Measurements from ENCODE around the gene IL19. TPM values are rescaled to one million over a fixed set of nuclear protein-coding genes. Genes with fewer than 3 reads are reported as not detected.

Gene IL19
- not detected for total RNA-seq

GRCh38 chr1:206770531-206771337, at the start of gene IL19:
IL19 (plus strand) TSS chr1:206770773; CDS start chr1:206836663, 65,890 bp downstream.
- Mint-ChIP-seq H3K4me1 (ENCODE audit: low read depth) (peaks cover 69% of the 10 kb centered on the region), H3K36me3 (ENCODE audit: low read depth) (no peaks in the 10 kb centered on the region), H3K4me3 (no peak within 1 kb of the TSS), H3K27ac (peak within 1 kb of the TSS; percentile 10), H3K9me3 (no peaks in the 10 kb centered on the region), H3K27me3 (ENCODE audit: low read depth) (peaks cover 18% of the 10 kb centered on the region)
- CTCF ChIA-PET, result interaction anchor here (0.8 to 5.2 kb wide), 10 partner anchors 13 to 165 kb away, joined by 3 to 29 read pairs (median 5); no protein-coding TSS in a partner anchor
- intact Hi-C loops (cut with micrococcal nuclease), result no loop called here
- peak; percentile 47 for DNase-seq

GRCh38 chr1:206721454-206721853, 49.1 kb upstream of the IL19 start:
- intact Hi-C loops (cut with micrococcal nuclease), result no loop called here
- Mint-ChIP-seq H3K36me3 (ENCODE audit: low read depth) (no peaks in the 10 kb centered on the region), H3K4me1 (ENCODE audit: low read depth) (peaks cover 56% of the 10 kb centered on the region), H3K4me3 (no peak overlapping the region), H3K27me3 (ENCODE audit: low read depth) (no peaks in the 10 kb centered on the region), H3K9me3 (no peaks in the 10 kb centered on the region), H3K27ac (no peak overlapping the region)
- CTCF ChIA-PET, result interaction anchor here (0.7 to 2.3 kb wide), 5 partner anchors 13 to 191 kb away, joined by 3 to 13 read pairs (median 4); no protein-coding TSS in a partner anchor
- no peak for DNase-seq

DNA sequence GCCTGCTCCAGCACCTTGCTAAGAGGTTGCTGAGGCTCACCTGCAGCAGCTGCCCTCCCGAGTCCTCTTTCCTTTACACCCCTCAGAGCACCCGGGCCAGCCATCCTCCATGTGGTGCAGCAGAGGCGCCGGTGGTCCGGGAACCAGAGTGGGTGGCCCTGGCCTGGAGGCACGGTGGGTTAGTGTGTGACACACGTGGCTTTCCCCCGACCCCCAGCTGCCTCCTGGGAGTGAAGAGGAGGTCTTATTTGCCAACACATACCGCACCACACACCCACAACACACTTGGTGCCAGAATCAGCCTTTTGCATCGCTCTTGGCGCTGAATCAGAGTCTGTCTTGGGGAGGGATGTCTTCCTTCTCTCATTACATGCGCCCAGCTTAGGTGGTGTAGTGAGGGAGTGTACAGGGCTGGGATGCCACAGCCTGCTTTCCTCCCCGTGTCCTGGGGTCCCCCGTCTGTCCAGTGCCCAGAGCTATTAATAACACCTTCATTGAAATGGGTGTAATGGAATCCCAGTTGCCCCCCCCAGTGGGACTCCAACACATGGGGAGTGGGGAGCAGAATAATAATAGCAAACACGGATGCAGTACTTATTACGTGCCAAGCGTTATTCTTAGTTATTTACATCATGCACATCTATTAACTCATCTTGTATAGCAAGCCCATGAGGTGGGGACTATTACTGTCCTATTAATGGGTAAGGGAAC, 47.7 kb upstream of the IL19 start:
- CTCF ChIA-PET, result interaction anchor here (0.6 to 5.9 kb wide), 6 partner anchors 9 to 693 kb away, joined by 3 to 49 read pairs (median 6); no protein-coding TSS in a partner anchor
- no peak overlapping the region for H3K27ac Mint-ChIP-seq
- intact Hi-C loops (cut with micrococcal nuclease), result no loop called here
- no peak for DNase-seq
- H3K27me3 Mint-ChIP-seq (ENCODE audit: low read depth), result no peaks in the 10 kb centered on the region
- H3K9me3 Mint-ChIP-seq, result no peaks in the 10 kb centered on the region
- H3K36me3 Mint-ChIP-seq (ENCODE audit: low read depth), result no peaks in the 10 kb centered on the region
- H3K4me3 Mint-ChIP-seq, result no peak overlapping the region
- peaks cover 48% of the 10 kb centered on the region for H3K4me1 Mint-ChIP-seq (ENCODE audit: low read depth)

DNA sequence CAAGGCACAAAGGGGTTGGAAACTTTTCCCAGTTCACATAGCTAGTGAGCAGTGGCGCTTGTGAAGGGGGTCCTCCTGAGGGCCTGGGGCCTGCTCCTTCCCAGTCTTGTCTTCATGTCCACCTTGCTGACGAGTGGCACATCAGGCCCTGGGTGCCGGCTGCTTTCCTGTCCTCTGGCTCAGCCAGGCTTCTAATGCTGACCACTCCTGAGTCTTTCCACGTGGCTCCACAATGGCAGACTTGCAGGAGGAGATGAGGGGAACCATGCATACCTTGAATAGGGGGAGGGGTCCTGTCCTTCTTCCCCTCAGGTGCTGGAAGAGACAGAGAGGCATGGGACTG, 47.1 kb upstream of the IL19 start:
- no peaks in the 10 kb centered on the region for H3K9me3 Mint-ChIP-seq
- H3K4me3 Mint-ChIP-seq, result no peak overlapping the region
- peaks cover 49% of the 10 kb centered on the region for H3K4me1 Mint-ChIP-seq (ENCODE audit: low read depth)
- CTCF ChIA-PET, result interaction anchor here (0.7 to 5.9 kb wide), 4 partner anchors 12 to 692 kb away, joined by 3 to 49 read pairs (median 6); no protein-coding TSS in a partner anchor
- no peak overlapping the region for H3K27ac Mint-ChIP-seq
- DNase-seq, result no peak
- H3K27me3 Mint-ChIP-seq (ENCODE audit: low read depth), result no peaks in the 10 kb centered on the region
- intact Hi-C loops (cut with micrococcal nuclease), result no loop called here
- H3K36me3 Mint-ChIP-seq (ENCODE audit: low read depth), result no peaks in the 10 kb centered on the region

DNA sequence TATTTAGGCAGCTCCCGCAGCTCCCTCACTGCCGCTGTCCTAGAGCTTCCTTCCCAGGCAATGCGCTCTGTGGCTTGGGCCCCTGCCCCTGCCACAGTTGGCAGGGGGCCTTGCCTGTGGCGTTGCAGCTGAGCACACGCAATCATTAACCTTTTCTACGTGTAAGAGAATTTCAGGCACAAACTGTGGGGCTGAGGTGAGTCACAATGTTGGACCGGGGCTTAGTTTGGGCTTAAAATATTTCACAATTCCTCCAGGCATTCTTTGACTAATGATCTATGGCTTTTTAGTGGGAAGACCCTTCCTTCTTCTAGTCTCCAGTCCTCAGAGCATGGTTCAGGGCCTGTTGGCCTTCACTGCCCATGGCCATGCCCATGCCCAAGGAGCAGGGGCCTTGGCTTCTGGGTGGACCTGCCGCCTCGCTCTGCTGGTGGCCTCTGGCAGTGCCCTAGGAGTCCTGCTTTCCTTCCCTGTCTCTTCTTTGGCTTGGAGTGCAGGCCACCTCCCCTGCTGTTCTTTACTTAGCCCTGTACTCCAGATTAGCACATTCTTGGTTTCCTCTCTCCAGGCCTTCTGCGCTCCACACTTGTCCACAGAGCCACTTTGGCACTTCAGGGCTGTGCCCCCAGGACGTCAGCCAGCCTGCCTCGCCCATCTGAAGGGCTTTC, 46.6 kb upstream of the IL19 start:
- intact Hi-C loops (cut with micrococcal nuclease), result no loop called here

DNA sequence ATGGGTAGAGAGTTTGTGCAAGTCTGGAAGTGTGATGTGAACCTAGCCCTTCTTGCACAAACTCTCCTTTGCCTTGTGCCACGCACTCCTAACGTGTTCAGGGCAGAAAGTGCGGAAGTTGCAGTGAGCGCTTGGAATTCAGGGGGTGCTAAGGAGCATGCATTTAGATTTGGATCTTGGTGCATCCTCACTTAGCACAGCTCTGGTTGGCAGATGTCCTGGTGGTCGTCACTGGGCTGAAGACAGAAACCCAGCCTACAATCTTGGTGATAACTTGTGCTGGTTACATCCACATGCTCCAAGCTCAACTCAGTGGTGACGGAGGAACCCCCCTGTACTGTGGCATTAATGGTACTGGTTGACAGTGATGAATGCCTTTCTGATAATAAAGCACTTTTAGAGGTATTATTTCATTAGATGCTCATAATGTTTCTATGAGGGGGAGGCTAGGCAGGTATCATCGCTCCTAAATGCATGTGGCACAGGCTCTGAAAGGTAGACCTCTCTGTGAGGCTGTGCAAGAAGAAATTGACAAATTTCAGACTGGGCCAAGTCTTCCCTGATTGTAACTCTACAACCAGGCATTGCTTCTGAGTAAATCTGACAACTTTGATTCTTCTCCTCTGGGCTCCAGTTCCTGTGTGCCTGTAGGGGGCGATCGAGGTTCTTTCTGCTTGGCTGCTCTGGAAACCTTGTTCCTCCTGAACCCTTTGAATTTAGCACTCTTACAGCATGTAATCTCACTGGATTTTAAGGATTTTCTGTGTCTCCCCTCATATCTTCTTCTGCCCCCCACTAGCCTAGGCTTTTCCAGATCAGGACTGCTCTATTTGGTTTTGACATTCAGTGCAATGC, 45.2 kb upstream of the IL19 start:
- H3K27me3 Mint-ChIP-seq (ENCODE audit: low read depth), result no peaks in the 10 kb centered on the region
- H3K27ac Mint-ChIP-seq, result no peak overlapping the region
- H3K36me3 Mint-ChIP-seq (ENCODE audit: low read depth), result peaks cover 6% of the 10 kb centered on the region
- CTCF ChIA-PET, result interaction anchor here (0.6 to 7.0 kb wide), 40 partner anchors 10 to 257 kb away, joined by 3 to 116 read pairs (median 5); partner anchors contain the start of genes DYRK3 and IL24
- H3K9me3 Mint-ChIP-seq, result no peaks in the 10 kb centered on the region
- H3K4me3 Mint-ChIP-seq, result no peak overlapping the region
- peaks cover 39% of the 10 kb centered on the region for H3K4me1 Mint-ChIP-seq (ENCODE audit: low read depth)
- DNase-seq, result peak; percentile 84
- intact Hi-C loops (cut with micrococcal nuclease), result loop anchor here (1.0 to 5.0 kb wide), 3 partner anchors 8 to 233 kb away; no protein-coding TSS in a partner anchor

More for the DNA sequence above, 46.6 kb upstream of the IL19 start:
- Mint-ChIP-seq H3K9me3 (no peaks in the 10 kb centered on the region), H3K4me1 (ENCODE audit: low read depth) (peaks cover 44% of the 10 kb centered on the region), H3K27me3 (ENCODE audit: low read depth) (no peaks in the 10 kb centered on the region), H3K27ac (no peak overlapping the region), H3K36me3 (ENCODE audit: low read depth) (peaks cover 3% of the 10 kb centered on the region), H3K4me3 (no peak overlapping the region)
- CTCF ChIA-PET, result interaction anchor here (0.7 to 7.0 kb wide), 9 partner anchors 9 to 692 kb away, joined by 3 to 116 read pairs (median 23); no protein-coding TSS in a partner anchor
- no peak for DNase-seq

DNA sequence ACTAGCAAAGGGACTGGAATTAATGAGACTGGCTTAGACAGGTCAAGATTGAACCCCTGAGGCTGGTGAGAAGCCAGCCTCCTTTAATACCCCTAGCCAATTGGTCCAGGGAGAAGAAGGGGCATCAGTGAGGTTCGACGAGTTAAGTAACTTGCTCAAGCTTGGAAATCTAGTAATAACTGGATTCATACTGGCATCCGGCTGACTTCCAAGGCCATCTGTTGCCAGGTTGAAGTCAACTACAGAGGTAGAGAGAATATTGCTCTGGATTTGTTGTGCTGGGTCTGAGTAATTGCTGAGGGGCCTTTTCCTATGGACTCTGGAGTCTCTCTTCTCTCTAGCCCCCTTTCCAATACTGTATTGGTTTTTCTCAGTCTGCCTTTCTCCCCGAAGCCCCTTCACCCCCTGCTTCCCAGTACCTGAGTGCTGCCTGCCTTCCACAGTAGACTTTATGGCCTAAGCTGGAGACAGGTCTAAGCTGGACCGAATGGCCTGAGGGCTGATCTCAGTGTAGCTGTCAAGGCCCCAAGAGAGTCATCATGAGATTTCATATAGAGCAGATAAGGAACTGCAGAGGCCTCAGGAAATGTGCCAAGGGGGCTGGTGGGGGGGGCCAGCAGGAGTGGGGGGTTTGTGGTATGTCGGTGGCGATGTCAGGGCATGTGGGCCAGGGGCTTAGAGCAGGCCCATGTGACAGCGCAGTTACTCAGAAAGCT, 42.4 kb upstream of the IL19 start:
- CTCF ChIA-PET, result interaction anchor here (0.7 to 7.0 kb wide), 5 partner anchors 9 to 192 kb away, joined by 3 to 116 read pairs (median 6); no protein-coding TSS in a partner anchor
- H3K4me3 Mint-ChIP-seq, result no peak overlapping the region
- peaks cover 35% of the 10 kb centered on the region for H3K4me1 Mint-ChIP-seq (ENCODE audit: low read depth)
- no peak for DNase-seq
- intact Hi-C loops (cut with micrococcal nuclease), result loop anchor here (2.0 to 5.0 kb wide), 3 partner anchors 121 to 255 kb away; no protein-coding TSS in a partner anchor
- H3K36me3 Mint-ChIP-seq (ENCODE audit: low read depth), result peaks cover 11% of the 10 kb centered on the region
- no peaks in the 10 kb centered on the region for H3K27me3 Mint-ChIP-seq (ENCODE audit: low read depth)
- H3K27ac Mint-ChIP-seq, result no peak overlapping the region
- no peaks in the 10 kb centered on the region for H3K9me3 Mint-ChIP-seq

- H3K27me3 Mint-ChIP-seq (ENCODE audit: low read depth), result no peaks in the 10 kb centered on the region
- no peak for DNase-seq
- H3K9me3 Mint-ChIP-seq, result no peaks in the 10 kb centered on the region
- CTCF ChIA-PET, result interaction anchor here (1.6 to 7.0 kb wide), 2 partner anchors 79 to 184 kb away, joined by 6 to 116 read pairs; no protein-coding TSS in a partner anchor
- H3K4me3 Mint-ChIP-seq, result no peak overlapping the region
- H3K27ac Mint-ChIP-seq, result no peak overlapping the region
- H3K4me1 Mint-ChIP-seq (ENCODE audit: low read depth), result peaks cover 33% of the 10 kb centered on the region
- intact Hi-C loops (cut with micrococcal nuclease), result loop anchor here (5.0 kb wide), 2 partner anchors 121 to 236 kb away; no protein-coding TSS in a partner anchor
- H3K36me3 Mint-ChIP-seq (ENCODE audit: low read depth), result peaks cover 11% of the 10 kb centered on the region
These were observed 41.9 kb upstream of the IL19 start for GRCh38 chr1:206728697-206728987.

GRCh38 chr1:206729050-206729449, 41.5 kb upstream of the IL19 start:
- no peak overlapping the region for H3K4me3 Mint-ChIP-seq
- H3K27me3 Mint-ChIP-seq (ENCODE audit: low read depth), result no peaks in the 10 kb centered on the region
- CTCF ChIA-PET, result interaction anchor here (1.3 to 7.0 kb wide), 3 partner anchors 79 to 253 kb away, joined by 3 to 116 read pairs (median 6); no protein-coding TSS in a partner anchor
- no peak for DNase-seq
- peaks cover 29% of the 10 kb centered on the region for H3K4me1 Mint-ChIP-seq (ENCODE audit: low read depth)
- no peak overlapping the region for H3K27ac Mint-ChIP-seq
- intact Hi-C loops (cut with micrococcal nuclease), result loop anchor here (5.0 kb wide), 2 partner anchors 122 to 237 kb away; no protein-coding TSS in a partner anchor
- no peaks in the 10 kb centered on the region for H3K9me3 Mint-ChIP-seq
- peaks cover 11% of the 10 kb centered on the region for H3K36me3 Mint-ChIP-seq (ENCODE audit: low read depth)

GRCh38 chr1:206729507-206729906, 41.1 kb upstream of the IL19 start:
- H3K27me3 Mint-ChIP-seq (ENCODE audit: low read depth), result no peaks in the 10 kb centered on the region
- peaks cover 11% of the 10 kb centered on the region for H3K36me3 Mint-ChIP-seq (ENCODE audit: low read depth)
- no peak overlapping the region for H3K27ac Mint-ChIP-seq
- H3K4me1 Mint-ChIP-seq (ENCODE audit: low read depth), result peaks cover 30% of the 10 kb centered on the region
- intact Hi-C loops (cut with micrococcal nuclease), result loop anchor here (5.0 kb wide), 2 partner anchors 122 to 237 kb away; no protein-coding TSS in a partner anchor
- no peak overlapping the region for H3K4me3 Mint-ChIP-seq
- H3K9me3 Mint-ChIP-seq, result no peaks in the 10 kb centered on the region
- CTCF ChIA-PET, result interaction anchor here (1.2 to 7.0 kb wide), 6 partner anchors 14 to 252 kb away, joined by 3 to 116 read pairs (median 4); partner anchors contain the start of gene IL24
- DNase-seq, result no peak
